Heart right ventricle (tissue), 16 donors: ENCODE data around the gene MEP1A. TPM values are rescaled to one million over a fixed set of nuclear protein-coding genes. Genes with fewer than 3 reads are reported as not detected.

Source experiments
- ATAC-seq, 8 donors: fragments of 200-7000 bp; cut with Tn5 transposase; one replicate each; pipeline ENCODE4 v1.9.1; 2020; ENCODE audit warnings: mild to moderate bottlenecking in 8 of 8, moderate library complexity in 8 of 8, moderate number of reproducible peaks in 1 of 8
- DNase-seq, 2 donors: peaks; one replicate each; pipeline ENCODE4 v3.0.0-alpha.2; 2020
- H3K27ac ChIP-seq, 10 donors: fragments of 200-600 bp; sonication (generic) in 2 of 10; one replicate each; pipeline versions ENCODE4 v1.5.0 to v1.8.0; 2020 to 2022; ENCODE audit warnings: mild to moderate bottlenecking in 3 of 10
- H3K27me3 ChIP-seq, 7 donors: fragments of 200-600 bp; one replicate each; pipeline ENCODE4 v1.8.0; 2021 to 2022; ENCODE audit warnings: mild to moderate bottlenecking in 2 of 7
- H3K36me3 ChIP-seq, 9 donors: fragments of 200-600 bp; sonication (generic) in 1 of 9; one replicate each; pipeline versions ENCODE4 v1.5.0 to v1.8.0; 2020 to 2022; ENCODE audit warnings: mild to moderate bottlenecking in 2 of 9
- H3K4me1 ChIP-seq, 9 donors: fragments of 200-600 bp; sonication (generic) in 1 of 9; one replicate each; pipeline versions ENCODE4 v1.5.0 to v1.8.0; 2020 to 2022; ENCODE audit warnings: mild to moderate bottlenecking in 4 of 9
- H3K4me3 ChIP-seq, 10 donors: fragments of 200-600 bp; sonication (generic) in 2 of 10; one replicate each; pipeline versions ENCODE4 v1.5.0 to v1.8.0; 2020 to 2022; ENCODE audit warnings: mild to moderate bottlenecking in 7 of 10, moderate library complexity in 2 of 10
- H3K9me3 ChIP-seq, 11 donors: fragments of 200-600 bp in 10 of 11; sonication (generic) in 2 of 11; one replicate each; pipeline versions ENCODE4 v1.5.0 to v1.8.0; 2013 to 2022; ENCODE audit warnings: mild to moderate bottlenecking in 2 of 11, control low read depth in 1 of 11, moderate library complexity in 1 of 11
- WGBS, 2 donors: extraction: QIAGEN DNeasy Blood & Tissue Kit; methylation state at CpG; one replicate each; pipeline ENCODE4 v1.1.7; 2013; ENCODE audit warnings: inconsistent platforms in 1 of 2; 5-methylcytosine and 5-hydroxymethylcytosine counted together
- intact Hi-C, 10 donors: fragments of 100-400 bp; cut with DNase I; formaldehyde crosslinking; loops; one replicate each; pipeline versions ENCODE4 v1.11.1 to v1.14.2; 2022
- polyA plus RNA-seq, 2 donors: library from polyadenylated mRNA; stranded (reverse); fragments of 200-250 nt; gene quantifications; one replicate each; pipeline ENCODE4 v1.2.3, GENCODE V29; 2013
- total RNA-seq, 10 donors: library from RNA; stranded (reverse); fragmentation: NEBNext Ultra II Directional in 3 of 10; extraction: Animal tissue kit (Norgen Biotek cat#: 25700) in 3 of 10; gene quantifications; one replicate each; pipeline versions ENCODE4 v1.2.1 to v1.2.4, GENCODE V29; 2021 to 2023
- TF ChIP-seq, protein P1 (sequence below), 9 donors: fragments of 200-600 bp; sonication (generic) in 2 of 9; IDR thresholded peaks; one replicate each; pipeline versions ENCODE4 v1.5.0 to v1.8.0; 2021 to 2022; ENCODE audit warnings: antibody characterized with exemption in 9 of 9, mild to moderate bottlenecking in 5 of 9, moderate library complexity in 1 of 9
- donor health status: Arrhythmogenic right ventricular cardiomyopathy.
- donor health status: ischemic (EF 13 %, LVEDD 7.1; RV severe dilation, severe dysfunction).
- donor health status: healthy with polysubstance abuse.
- donor health status: DM: no; HTN: yes; CAD: no.
- donor health status: DM: no; HTN: no; CAD: no.
- donor health status: ischemic (EF 25% LVEDD 6.9; RV normal size, moderate dysfunction).
- donor health status: ischemic (EF 25% LVEDD 5.7; RV mildly dilated, moderate dysfunction).
- donor health status: healthy.
- donor health status: DM: yes; HTN: yes; CAD: no.
- donor health status: Ischemic cardiomyopathy.
- donor health status: ischemic (EF 35%, LVEDD 5.7; RV mildly dilated, moderate dysfunction).
- donor health status: nonischemic (EF 11% LVEDD 7.7; RV severe dilation, severe dysfunction).
- donor health status: DM: yes; HTN: yes; CAD: no.
- donor health status: PGD.
- donor health status: ischemic (EF 29% LVEDD 5.4; RV normal size, mild dysfunction).
- donor health status: nonischemic (EF 23%, LVEDD 6.1; RV moderate dilation, normal function).

Gene MEP1A
- total and polyA plus RNA-seq, 12 donors, result not detected

DNA sequence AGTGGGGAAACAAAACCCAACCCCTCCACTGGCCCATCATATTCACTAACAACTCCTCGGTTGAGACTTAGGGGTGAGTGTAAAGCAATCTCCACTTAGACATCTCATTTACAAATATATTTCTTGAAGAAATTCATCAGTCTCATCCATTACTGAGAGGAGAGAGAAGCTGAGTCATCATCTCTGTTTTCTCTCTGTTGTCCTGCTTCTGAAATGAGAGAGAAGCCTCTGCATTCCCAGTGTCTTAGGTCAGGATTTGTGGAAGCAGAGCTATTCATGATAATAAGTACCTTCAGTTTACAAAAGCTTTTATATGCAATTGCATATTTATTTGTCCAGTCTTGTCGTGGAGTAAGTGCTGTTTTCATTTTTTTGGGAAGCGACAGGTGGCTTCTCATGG is 879 bp downstream of the MEP1A start:
- H3K27ac ChIP-seq, result no peak overlapping the region
- 81% methylated on average over 3 of the region's 3 CpGs for WGBS, 2 donors
- DNase-seq (no peak), ATAC-seq (no peak)
- no peaks in the 10 kb centered on the region for H3K9me3 ChIP-seq
- intact Hi-C loops, result no loop called here
- no peak overlapping the region for H3K4me3 ChIP-seq
- TF ChIP-seq, protein P1, sequence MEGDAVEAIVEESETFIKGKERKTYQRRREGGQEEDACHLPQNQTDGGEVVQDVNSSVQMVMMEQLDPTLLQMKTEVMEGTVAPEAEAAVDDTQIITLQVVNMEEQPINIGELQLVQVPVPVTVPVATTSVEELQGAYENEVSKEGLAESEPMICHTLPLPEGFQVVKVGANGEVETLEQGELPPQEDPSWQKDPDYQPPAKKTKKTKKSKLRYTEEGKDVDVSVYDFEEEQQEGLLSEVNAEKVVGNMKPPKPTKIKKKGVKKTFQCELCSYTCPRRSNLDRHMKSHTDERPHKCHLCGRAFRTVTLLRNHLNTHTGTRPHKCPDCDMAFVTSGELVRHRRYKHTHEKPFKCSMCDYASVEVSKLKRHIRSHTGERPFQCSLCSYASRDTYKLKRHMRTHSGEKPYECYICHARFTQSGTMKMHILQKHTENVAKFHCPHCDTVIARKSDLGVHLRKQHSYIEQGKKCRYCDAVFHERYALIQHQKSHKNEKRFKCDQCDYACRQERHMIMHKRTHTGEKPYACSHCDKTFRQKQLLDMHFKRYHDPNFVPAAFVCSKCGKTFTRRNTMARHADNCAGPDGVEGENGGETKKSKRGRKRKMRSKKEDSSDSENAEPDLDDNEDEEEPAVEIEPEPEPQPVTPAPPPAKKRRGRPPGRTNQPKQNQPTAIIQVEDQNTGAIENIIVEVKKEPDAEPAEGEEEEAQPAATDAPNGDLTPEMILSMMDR (IDR thresholded peaks at IDR 0.05), result no peak
- H3K4me1 ChIP-seq, result no peaks in the 10 kb centered on the region
- H3K36me3 ChIP-seq, result no peaks in the 10 kb centered on the region
- H3K27me3 ChIP-seq, result peaks cover 0 to 9% (median 0%) of the 10 kb centered on the region in 7 donors

DNA sequence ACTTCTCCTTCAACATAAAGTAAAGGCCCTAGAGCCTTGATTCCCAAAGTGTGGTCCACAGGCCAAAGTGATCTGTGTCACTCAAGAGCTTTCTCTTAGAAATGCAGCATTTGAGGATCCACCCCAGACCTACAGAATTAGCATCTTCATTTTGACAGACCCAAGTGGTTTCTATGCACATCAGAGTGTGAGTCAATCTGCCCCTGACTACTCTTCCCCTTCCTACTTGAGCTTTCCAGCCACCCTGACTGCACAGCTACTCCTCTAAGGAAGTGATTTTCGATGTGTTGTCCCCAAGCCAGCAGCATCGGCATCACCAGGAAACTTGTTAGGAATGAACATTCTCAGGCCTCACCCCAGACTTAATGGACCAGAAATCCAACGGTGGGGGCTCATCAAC is 2.6 kb downstream of the MEP1A start:
- ATAC-seq, result no peak
- TF ChIP-seq, protein P1 (IDR thresholded peaks at IDR 0.05), result no peak
- intact Hi-C loops, result no loop called here

DNA sequence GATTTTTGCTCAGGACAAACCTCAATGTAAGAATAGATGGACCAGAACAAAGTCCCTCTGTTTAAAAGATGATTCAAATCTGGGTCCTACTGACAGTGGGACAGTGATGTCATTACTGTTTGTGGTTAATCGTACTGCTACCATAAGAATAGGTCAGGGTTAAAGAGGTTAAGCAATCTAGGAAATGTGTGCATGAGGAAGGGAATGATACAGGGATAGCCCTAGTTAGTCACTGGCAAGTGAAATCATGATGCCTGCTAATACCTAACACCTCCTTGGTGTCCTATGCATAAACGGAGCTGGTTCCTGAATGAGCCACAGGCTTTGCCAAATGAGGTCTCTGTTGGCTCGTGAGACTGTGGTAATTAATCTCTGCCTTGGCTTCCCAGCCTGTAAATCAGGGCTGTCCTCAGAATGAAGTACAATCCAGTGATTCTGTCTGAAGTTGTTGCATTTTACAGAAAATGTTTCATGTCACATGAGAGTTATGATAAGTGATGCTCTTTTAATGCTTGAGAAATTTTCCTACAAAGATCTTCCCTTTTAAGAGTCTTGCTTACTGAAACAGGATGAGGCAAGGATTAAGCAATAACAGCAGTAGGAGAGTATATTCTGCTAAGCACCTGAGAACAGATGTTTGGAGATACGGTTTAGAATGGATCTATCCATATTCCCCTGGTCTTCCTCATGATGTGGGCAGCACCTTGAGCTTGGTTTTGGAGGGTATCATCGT is 3.8 kb downstream of the MEP1A start:
- Histone ChIP-seq H3K27ac (no peak overlapping the region), H3K9me3 (no peaks in the 10 kb centered on the region), H3K4me1 (no peaks in the 10 kb centered on the region), H3K36me3 (no peaks in the 10 kb centered on the region), H3K27me3 (peaks cover 0 to 9% (median 0%) of the 10 kb centered on the region in 7 donors), H3K4me3 (no peak overlapping the region)
- WGBS, 2 donors, result 55 to 62% methylated on average over 5 of the region's 5 CpGs
- ATAC-seq (no peak), DNase-seq (no peak)
- TF ChIP-seq, protein P1 (IDR thresholded peaks at IDR 0.05), result no peak
- intact Hi-C loops, result no loop called here

More for the DNA sequence above, 2.6 kb downstream of the MEP1A start:
- H3K9me3 ChIP-seq, result no peaks in the 10 kb centered on the region
- no peaks in the 10 kb centered on the region for H3K36me3 ChIP-seq
- H3K27me3 ChIP-seq, result peaks cover 0 to 9% (median 0%) of the 10 kb centered on the region in 7 donors
- no peaks in the 10 kb centered on the region for H3K4me1 ChIP-seq
- DNase-seq, result no peak
- H3K27ac ChIP-seq, result no peak overlapping the region
- 72 to 84% methylated on average over 3 of the region's 3 CpGs for WGBS, 2 donors
- no peak overlapping the region for H3K4me3 ChIP-seq

DNA sequence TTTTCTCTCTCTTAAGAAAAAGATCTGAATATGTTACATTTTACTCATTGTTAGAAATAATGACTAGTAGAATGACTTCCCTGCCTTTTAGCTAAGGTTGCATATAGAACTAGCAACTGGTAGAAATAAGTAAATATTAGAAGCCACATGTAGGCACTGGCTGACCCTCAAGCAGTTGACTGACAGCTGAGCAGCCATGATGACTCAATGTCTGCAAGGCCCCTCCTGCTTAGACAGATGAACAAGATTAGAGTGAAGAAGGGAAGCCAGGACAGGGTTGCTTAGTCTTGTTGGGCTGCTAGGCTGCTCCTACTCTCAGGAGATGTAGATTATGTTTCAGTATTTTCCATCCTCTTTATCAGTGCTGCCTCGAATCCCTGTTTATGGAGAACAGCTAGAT is 6.5 kb downstream of the MEP1A start:
- peaks cover 0 to 13% (median 0%) of the 10 kb centered on the region in 7 donors for H3K27me3 ChIP-seq
- H3K36me3 ChIP-seq, result no peaks in the 10 kb centered on the region
- H3K4me3 ChIP-seq, result no peak overlapping the region
- ATAC-seq (no peak), DNase-seq (no peak)
- H3K27ac ChIP-seq, result no peak overlapping the region
- TF ChIP-seq, protein P1 (IDR thresholded peaks at IDR 0.05), result no peak
- H3K4me1 ChIP-seq, result no peaks in the 10 kb centered on the region
- 46% methylated on average over 1 of the region's 1 CpG for WGBS, 2 donors
- intact Hi-C loops, result no loop called here
- no peaks in the 10 kb centered on the region for H3K9me3 ChIP-seq
